Astrocyte of the cerebellum (primary cell): Measurements from ENCODE around the gene TAS2R30.

Experiments used
- DNase-seq: peaks from one replicate; pipeline ENCODE4 v3.0.0-alpha.2; 2011; ENCODE audit warnings: low read depth
- H3K4me3 ChIP-seq: 2 replicates; pipeline ENCODE4 v1.5.1; 2011; ENCODE audit warnings: mild to moderate bottlenecking, low read depth, low read length, moderate library complexity
- in situ Hi-C: cut with HindIII; loops from 2 replicates; pipeline ENCODE4 v1.10.0; 2017; ENCODE audit warnings: low sequenced_read_pairs
- TF ChIP-seq, protein P1 (sequence below): IDR thresholded peaks from 2 replicates; pipeline ENCODE4 v1.5.1; 2012; ENCODE audit warnings: low read length, low read depth, moderate library complexity, mild to moderate bottlenecking; ENCODE audit errors: missing control alignments

Gene TAS2R30

DNA sequence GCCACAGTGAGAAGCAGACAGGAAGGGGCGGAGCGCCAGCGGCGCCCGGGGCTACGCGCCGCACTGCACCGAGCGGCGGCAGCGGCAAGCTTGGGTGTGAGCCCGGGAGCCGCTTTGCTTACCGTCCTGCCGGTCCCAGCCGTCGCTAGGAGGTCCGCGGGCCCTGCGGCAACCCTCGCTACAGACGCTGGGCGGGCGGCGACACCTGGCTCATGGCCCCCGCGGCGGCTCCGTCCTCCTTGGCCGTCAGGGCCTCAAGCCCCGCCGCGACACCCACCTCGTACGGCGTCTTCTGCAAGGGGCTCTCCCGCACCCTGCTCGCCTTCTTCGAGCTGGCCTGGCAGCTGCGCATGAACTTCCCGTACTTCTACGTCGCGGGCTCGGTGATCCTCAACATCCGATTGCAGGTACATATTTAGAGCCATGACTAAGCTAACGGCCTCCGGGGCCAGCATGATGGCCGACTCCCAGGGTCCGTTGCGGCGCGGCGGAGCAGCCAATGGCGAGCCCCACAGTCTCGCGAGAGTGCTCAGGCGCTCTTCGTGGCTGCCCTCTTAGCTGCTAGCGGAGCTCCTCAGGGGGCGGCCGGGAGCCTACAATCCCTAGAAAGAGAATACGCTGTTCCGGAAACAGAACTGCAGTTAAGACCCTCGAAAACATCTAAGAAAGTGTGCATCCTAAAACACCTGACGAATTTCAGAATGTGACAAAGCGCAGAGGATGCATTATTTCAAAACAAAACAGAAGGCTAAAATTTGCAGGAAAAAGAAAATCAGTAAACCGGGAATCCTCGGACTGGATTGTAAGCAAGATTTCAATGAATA lies 36.9 kb upstream of the TAS2R30 start, which contains the start of gene SMIM10L1:
Gene SMIM10L1 (plus strand): TSS at position 50 of the 824 bp plus-strand sequence. CDS start 163 bp downstream, at position 213.
- in situ Hi-C loops = no loop called here

DNA sequence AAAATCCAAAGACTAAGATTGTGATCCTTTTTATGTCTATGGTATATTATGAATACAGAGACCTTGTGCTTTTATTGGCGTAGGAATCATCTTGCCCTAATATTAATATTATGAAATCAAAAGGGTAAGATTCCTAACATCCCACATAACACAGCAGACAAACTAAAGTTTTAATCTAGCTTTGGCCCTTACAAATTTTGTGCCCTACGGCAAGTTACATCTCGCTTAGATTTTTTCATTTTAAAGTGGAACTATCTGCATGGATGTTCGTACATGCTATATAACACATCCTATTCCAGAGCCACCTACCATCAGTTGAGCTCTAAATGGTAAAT lies 36.3 kb upstream of the TAS2R30 start:
- in situ Hi-C loops = no loop called here
- no peak for DNase-seq
- H3K4me3 ChIP-seq = peak overlapping the region; percentile 58
- TF ChIP-seq, protein P1, sequence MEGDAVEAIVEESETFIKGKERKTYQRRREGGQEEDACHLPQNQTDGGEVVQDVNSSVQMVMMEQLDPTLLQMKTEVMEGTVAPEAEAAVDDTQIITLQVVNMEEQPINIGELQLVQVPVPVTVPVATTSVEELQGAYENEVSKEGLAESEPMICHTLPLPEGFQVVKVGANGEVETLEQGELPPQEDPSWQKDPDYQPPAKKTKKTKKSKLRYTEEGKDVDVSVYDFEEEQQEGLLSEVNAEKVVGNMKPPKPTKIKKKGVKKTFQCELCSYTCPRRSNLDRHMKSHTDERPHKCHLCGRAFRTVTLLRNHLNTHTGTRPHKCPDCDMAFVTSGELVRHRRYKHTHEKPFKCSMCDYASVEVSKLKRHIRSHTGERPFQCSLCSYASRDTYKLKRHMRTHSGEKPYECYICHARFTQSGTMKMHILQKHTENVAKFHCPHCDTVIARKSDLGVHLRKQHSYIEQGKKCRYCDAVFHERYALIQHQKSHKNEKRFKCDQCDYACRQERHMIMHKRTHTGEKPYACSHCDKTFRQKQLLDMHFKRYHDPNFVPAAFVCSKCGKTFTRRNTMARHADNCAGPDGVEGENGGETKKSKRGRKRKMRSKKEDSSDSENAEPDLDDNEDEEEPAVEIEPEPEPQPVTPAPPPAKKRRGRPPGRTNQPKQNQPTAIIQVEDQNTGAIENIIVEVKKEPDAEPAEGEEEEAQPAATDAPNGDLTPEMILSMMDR = no peak

More for the DNA sequence above, 36.9 kb upstream of the TAS2R30 start, which contains the start of gene SMIM10L1:
- DNase-seq = peak; percentile 90
- peak within 1 kb of the TSS; percentile 58 for H3K4me3 ChIP-seq
- TF ChIP-seq, protein P1 = no peak

DNA sequence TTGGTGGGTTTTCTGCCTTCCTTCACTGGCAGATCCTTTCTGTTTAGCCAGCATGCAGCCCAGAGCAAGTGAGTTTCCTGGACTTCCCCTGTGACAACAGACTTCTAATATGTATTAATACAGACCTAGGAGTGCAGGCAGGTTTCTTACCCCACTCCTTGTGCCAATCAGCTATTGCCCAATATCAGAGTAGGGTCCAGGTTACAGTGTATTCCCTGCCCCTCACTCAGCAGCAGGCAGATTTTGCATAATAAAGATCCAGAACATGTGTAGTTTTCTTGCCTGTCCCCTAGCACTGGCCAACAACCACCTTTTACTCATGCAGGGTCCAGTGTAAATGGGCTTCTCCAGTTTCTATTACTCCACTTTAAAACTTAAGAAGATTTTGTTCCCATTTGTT lies 31.9 kb upstream of the TAS2R30 start:
- no peak overlapping the region for H3K4me3 ChIP-seq
- TF ChIP-seq, protein P1 = no peak
- no peak for DNase-seq
- in situ Hi-C loops = no loop called here

DNA sequence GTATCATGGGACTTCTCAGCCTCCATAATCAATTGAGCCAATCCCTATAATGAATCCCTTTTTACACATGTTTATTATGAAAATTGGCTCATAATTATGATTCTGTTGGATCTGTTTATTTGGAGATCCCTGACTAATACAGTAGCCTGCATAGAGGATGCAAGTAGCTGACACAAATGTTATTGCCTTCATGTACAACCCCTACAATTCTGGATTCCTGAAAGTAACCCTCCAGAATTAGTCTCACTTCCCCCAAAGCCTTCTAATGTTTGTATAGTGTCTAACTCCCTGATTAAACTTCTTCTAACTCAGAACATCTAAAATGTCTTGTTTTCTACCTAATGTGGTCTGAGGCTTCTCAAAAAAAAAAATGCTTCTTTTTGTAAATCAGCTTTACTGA lies 29.9 kb upstream of the TAS2R30 start:
- no peak overlapping the region for H3K4me3 ChIP-seq
- TF ChIP-seq, protein P1 = no peak
- in situ Hi-C loops = no loop called here
- no peak for DNase-seq

DNA sequence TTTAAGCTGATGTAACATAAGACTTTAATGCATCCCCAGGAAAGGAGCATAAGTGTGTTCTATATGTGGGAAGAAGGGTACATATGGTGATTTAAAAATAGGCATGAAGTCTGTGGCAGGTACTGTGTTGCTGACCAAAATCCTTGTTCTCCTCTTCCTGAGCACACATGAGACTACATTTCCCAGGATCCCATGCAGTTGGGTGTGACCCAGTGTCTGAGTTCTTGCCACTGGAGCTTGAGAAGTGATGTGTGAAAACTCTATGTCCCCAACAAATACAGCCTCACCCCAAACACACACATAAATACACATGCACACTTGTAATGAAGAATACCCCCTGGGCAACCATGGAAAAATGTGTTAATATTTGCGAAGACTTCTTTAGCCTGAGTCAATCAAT lies 28.1 kb upstream of the TAS2R30 start:
- H3K4me3 ChIP-seq = no peak overlapping the region
- DNase-seq = no peak
- TF ChIP-seq, protein P1 = no peak
- in situ Hi-C loops = no loop called here

DNA sequence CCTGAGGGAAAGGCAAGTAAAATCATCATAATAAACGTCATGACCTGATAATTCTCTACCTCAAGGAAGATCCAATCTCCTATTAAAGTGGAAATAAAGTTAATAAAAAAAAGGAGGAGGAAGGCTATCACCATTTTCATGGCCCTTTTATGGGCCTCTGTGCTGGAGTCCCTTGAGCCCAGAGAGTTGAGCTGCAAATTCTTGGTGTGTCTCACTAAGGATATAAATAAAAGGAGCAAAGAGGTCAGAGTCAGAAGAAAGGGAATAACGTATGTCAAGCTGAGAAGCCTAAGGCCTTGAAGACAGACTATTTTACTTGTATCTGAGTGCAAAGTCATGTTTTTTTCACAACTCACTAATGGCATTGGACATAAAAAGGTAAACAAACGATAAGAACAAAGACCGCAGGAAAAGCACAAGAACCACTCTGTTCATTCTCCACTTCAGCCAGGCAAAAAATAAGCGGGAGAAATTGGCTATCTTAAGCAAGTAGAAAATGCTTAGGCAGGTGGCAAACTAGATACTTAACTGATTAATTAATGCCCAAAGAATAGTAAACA lies 24.5 kb upstream of the TAS2R30 start:
- DNase-seq = no peak
- no peak overlapping the region for H3K4me3 ChIP-seq
- in situ Hi-C loops = no loop called here
- TF ChIP-seq, protein P1 = no peak
